Smooth muscle cell (in vitro differentiated cells): ENCODE data around the gene ERMAP. TPM values are rescaled to one million over a fixed set of nuclear protein-coding genes. Genes with fewer than 3 reads are reported as not detected.

ENCODE experiments used
- DNase-seq: peaks from one replicate; lab custom pipeline; 2025; ENCODE audit not compliant: unreplicated experiment; lab: John Stamatoyannopoulos, UW
- H2AFZ ChIP-seq: fragments of 200-600 bp; sonication (generic); 2 replicates; pipeline ENCODE4 v1.6.0; 2016; ENCODE audit warnings: antibody characterized with exemption, low read depth, mild to moderate bottlenecking
- H3F3A ChIP-seq: fragments of 200-600 bp; sonication (generic); 2 replicates; pipeline ENCODE4 v1.6.0; 2017; ENCODE audit warnings: antibody characterized with exemption, low read depth
- H3K27ac ChIP-seq: fragments of 200-600 bp; sonication (generic); 2 replicates; pipeline ENCODE4 v1.5.1; 2016; ENCODE audit warnings: low read depth, mild to moderate bottlenecking
- H3K27me3 ChIP-seq: fragments of 200-600 bp; sonication (generic); 2 replicates; pipeline ENCODE4 v1.6.1; 2016; ENCODE audit warnings: low read depth, mild to moderate bottlenecking
- H3K36me3 ChIP-seq: fragments of 200-600 bp; sonication (generic); 2 replicates; pipeline ENCODE4 v1.5.1; 2016; ENCODE audit warnings: low read depth
- H3K4me1 ChIP-seq: fragments of 200-600 bp; sonication (generic); 2 replicates; pipeline ENCODE4 v1.5.1; 2016; ENCODE audit warnings: low read depth
- H3K4me2 ChIP-seq: fragments of 200-600 bp; sonication (generic); 2 replicates; pipeline ENCODE4 v1.6.0; 2016; ENCODE audit warnings: mild to moderate bottlenecking
- H3K4me3 ChIP-seq: fragments of 200-600 bp; sonication (generic); 2 replicates; pipeline ENCODE4 v1.5.1; 2016; ENCODE audit warnings: mild to moderate bottlenecking
- H3K79me2 ChIP-seq: fragments of 200-600 bp; sonication (generic); 2 replicates; pipeline ENCODE4 v1.6.0; 2016; ENCODE audit warnings: low read depth, mild to moderate bottlenecking
- H3K9ac ChIP-seq: fragments of 200-600 bp; sonication (generic); 2 replicates; pipeline ENCODE4 v1.6.0; 2016; ENCODE audit warnings: low read depth
- H3K9me3 ChIP-seq: fragments of 200-600 bp; sonication (generic); replicated peaks from 2 replicates; pipeline ENCODE4 v1.5.1; 2016; ENCODE audit warnings: low read depth
- H4K20me1 ChIP-seq: fragments of 200-600 bp; sonication (generic); 2 replicates; pipeline ENCODE4 v1.6.0; 2016; ENCODE audit warnings: low read depth
- CTCF ChIP-seq: fragments of 200-600 bp; sonication (generic); IDR thresholded peaks from 2 replicates; pipeline ENCODE4 v1.5.1; 2017; ENCODE audit warnings: borderline replicate concordance, mild to moderate bottlenecking, antibody characterized with exemption; ENCODE audit not compliant: insufficient read depth, poor library complexity, severe bottlenecking
- WGBS: methylation state at CpG from one replicate; pipeline ENCODE4 v1.1.7; 2016; ENCODE audit warnings: low lambda C conversion rate; 5-methylcytosine and 5-hydroxymethylcytosine counted together
- polyA plus RNA-seq: library from polyadenylated mRNA; unstranded; fragments of >200 nt; fragmentation: Nextera tagmentation; extraction: Ambion mirVana; gene quantifications from 2 replicates; pipeline ENCODE4 v1.2.1, GENCODE V29; 2016
- total RNA-seq: library from RNA; depleted of rRNA; stranded (reverse); fragments of >200 nt; gene quantifications from 2 replicates; pipeline ENCODE4 v1.2.3, GENCODE V29; 2014

The ERMAP gene
- total and polyA plus RNA-seq, 2 experiments from 2014 or later = 4.1 to 5.1 TPM

- Histone ChIP-seq H3K79me2 (no peaks in the 10 kb centered on the region), H3F3A (no peaks in the 10 kb centered on the region), H3K36me3 (no peaks in the 10 kb centered on the region), H3K9ac (no peak overlapping the region), H3K27ac (no peak overlapping the region), H2AFZ (no peak overlapping the region), H3K4me2 (no peak overlapping the region), H3K9me3 (no peaks in the 10 kb centered on the region), H3K27me3 (no peaks in the 10 kb centered on the region), H4K20me1 (no peaks in the 10 kb centered on the region), H3K4me3 (no peak overlapping the region), H3K4me1 (no peaks in the 10 kb centered on the region)
- 99% methylated on average over 4 of the region's 4 CpGs for WGBS
- DNase-seq = no peak
- TF ChIP-seq CTCF = no peak
Measured at GRCh38 chr1:42833981-42834380, 17.1 kb downstream of the ERMAP start.

GRCh38 chr1:42834803-42835202, 17.9 kb downstream of the ERMAP start:
- H4K20me1 ChIP-seq = no peaks in the 10 kb centered on the region
- H2AFZ ChIP-seq = no peak overlapping the region
- H3K79me2 ChIP-seq = no peaks in the 10 kb centered on the region
- H3K27ac ChIP-seq = no peak overlapping the region
- no peak for DNase-seq
- H3K9ac ChIP-seq = no peak overlapping the region
- no peaks in the 10 kb centered on the region for H3F3A ChIP-seq
- no peak overlapping the region for H3K4me2 ChIP-seq
- H3K9me3 ChIP-seq = no peaks in the 10 kb centered on the region
- H3K36me3 ChIP-seq = no peaks in the 10 kb centered on the region
- H3K4me3 ChIP-seq = no peak overlapping the region
- H3K27me3 ChIP-seq = no peaks in the 10 kb centered on the region
- WGBS = 69% methylated on average over 5 of the region's 5 CpGs
- TF ChIP-seq CTCF = no peak
- no peaks in the 10 kb centered on the region for H3K4me1 ChIP-seq

- Histone ChIP-seq H3K4me1 (no peaks in the 10 kb centered on the region), H3K4me3 (no peak overlapping the region), H3K27ac (no peak overlapping the region), H3K4me2 (no peak overlapping the region), H3K27me3 (no peaks in the 10 kb centered on the region), H3F3A (no peaks in the 10 kb centered on the region), H3K9me3 (no peaks in the 10 kb centered on the region), H2AFZ (no peak overlapping the region), H3K9ac (no peak overlapping the region), H4K20me1 (no peaks in the 10 kb centered on the region), H3K79me2 (no peaks in the 10 kb centered on the region), H3K36me3 (no peaks in the 10 kb centered on the region)
- no peak for DNase-seq
- no peak for TF ChIP-seq CTCF
- 91% methylated on average over 2 of the region's 2 CpGs for WGBS
Measured at GRCh38 chr1:42835422-42835821, 18.5 kb downstream of the ERMAP start.

- no peak overlapping the region for H3K9ac ChIP-seq
- H3K79me2 ChIP-seq = no peaks in the 10 kb centered on the region
- no peaks in the 10 kb centered on the region for H3K4me1 ChIP-seq
- H3K4me2 ChIP-seq = no peak overlapping the region
- H3K27me3 ChIP-seq = no peaks in the 10 kb centered on the region
- 65% methylated on average over 3 of the region's 3 CpGs for WGBS
- no peaks in the 10 kb centered on the region for H4K20me1 ChIP-seq
- DNase-seq = no peak
- TF ChIP-seq CTCF = no peak
- H2AFZ ChIP-seq = no peak overlapping the region
- no peaks in the 10 kb centered on the region for H3F3A ChIP-seq
- no peaks in the 10 kb centered on the region for H3K9me3 ChIP-seq
- H3K4me3 ChIP-seq = no peak overlapping the region
- H3K36me3 ChIP-seq = no peaks in the 10 kb centered on the region
- H3K27ac ChIP-seq = no peak overlapping the region
Measured at GRCh38 chr1:42837709-42838108, 20.8 kb downstream of the ERMAP start.
